Keratinocyte (primary cell): ENCODE results near the gene CD37.

ENCODE experiments used
- CTCF ChIP-seq, 3 experiments: IDR thresholded peaks in 1 of 3; conservative IDR thresholded peaks in 1 of 3; optimal IDR thresholded peaks in 1 of 3; 2 replicates in 2 of 3; 3 replicates in 1 of 3; pipeline versions ENCODE3 to v1.5.1; 2011; ENCODE audit warnings: low read length in 3 of 3, mild to moderate bottlenecking in 3 of 3, moderate library complexity in 2 of 3, control low read depth in 1 of 3, inconsistent platforms in 1 of 3; ENCODE audit not compliant: insufficient read depth in 2 of 3; ENCODE audit errors: extremely low read depth in 1 of 3
- EZH2 ChIP-seq: IDR thresholded peaks from one replicate; pipeline ENCODE4 v1.6.1; 2012; ENCODE audit warnings: inconsistent platforms, mild to moderate bottlenecking, low read length, moderate library complexity

DNA sequence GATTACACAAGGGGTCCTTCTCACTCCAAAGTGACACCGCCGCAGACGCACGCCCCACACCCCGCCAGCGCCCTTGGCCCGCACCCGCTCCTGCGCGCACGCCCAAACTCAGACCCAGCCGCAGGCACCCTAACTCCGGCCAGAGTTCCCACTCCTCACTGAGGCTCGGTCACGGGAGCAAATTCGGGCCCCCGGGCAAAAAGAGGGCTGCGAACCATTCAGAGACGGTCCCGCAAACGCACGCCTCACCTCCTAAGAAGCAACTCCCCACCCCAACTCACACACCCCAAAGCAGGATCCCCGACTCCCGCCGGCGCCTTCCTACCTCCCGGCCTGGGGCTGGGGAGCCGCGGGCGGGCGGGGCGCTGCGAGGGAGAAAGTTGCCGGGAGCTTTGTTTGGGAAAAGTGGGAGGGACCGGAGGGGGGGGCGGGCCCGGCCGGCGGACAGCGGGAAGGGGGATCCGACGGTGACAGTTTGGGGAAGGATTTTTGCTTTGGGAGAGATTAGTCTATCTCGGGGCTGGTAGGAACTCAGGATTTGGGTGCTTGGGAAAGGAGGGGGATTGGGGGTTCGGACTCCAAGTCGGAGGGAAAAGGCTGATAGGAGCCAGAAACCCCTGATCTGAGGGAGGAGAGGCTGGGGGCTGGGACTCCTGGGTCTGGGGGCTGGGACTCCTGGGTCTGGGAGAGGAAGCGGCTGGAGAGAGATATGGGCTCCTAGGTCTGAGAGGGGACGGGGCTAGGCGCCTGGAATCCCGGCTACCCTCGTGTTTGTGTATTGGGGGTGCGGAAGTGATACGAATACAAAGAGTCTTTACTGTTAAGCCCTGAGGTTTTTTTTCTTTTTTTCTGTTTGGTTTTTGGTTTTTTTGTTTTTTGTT, 27.1 kb downstream of the CD37 start, which contains the start of gene TEAD2:
- TF ChIP-seq EZH2 (no peak), CTCF (optimal IDR thresholded peaks at IDR 0.05 in 1 of 3, IDR thresholded peaks at IDR 0.05 in 1 of 3, conservative IDR thresholded peaks at IDR 0.05 in 1 of 3; ENCODE audit: extremely low read depth in 1 of 3, insufficient read depth in 2 of 3, low read length in 3 of 3) (no peak)
